Stomach (tissue), 9 donors: ENCODE results near the gene PMVK. TPM values are rescaled to one million over a fixed set of nuclear protein-coding genes. Genes with fewer than 3 reads are reported as not detected.

Experiments used
- DNase-seq, 2 donors: peaks; one replicate each; pipeline versions ENCODE4 v3.0.0 to v3.0.0-alpha.2; 2013 to 2019
- H3K27ac ChIP-seq, 5 donors: fragments of 200-600 bp in 4 of 5; sonication (generic) in 4 of 5; one replicate each; pipeline ENCODE4 v1.5.1; 2013 to 2019; ENCODE audit warnings: mild to moderate bottlenecking in 1 of 5, moderate library complexity in 1 of 5
- H3K27me3 ChIP-seq, 3 donors: fragments of 200-600 bp; sonication (generic); one replicate each; pipeline ENCODE4 v1.5.1; 2017 to 2019; ENCODE audit warnings: mixed run types in 1 of 3
- H3K36me3 ChIP-seq, 4 donors: fragments of 200-600 bp; sonication (generic); 1 replicate in 3 of 4; 2 replicates in 1 of 4; pipeline ENCODE4 v1.5.1; 2016 to 2019
- H3K4me1 ChIP-seq, 4 donors: fragments of 200-600 bp; sonication (generic); one replicate each; pipeline ENCODE4 v1.5.1; 2016 to 2019
- H3K4me3 ChIP-seq, 4 donors: fragments of 200-600 bp; sonication (generic) in 3 of 4; one replicate each; pipeline ENCODE4 v1.5.1; 2016 to 2019; ENCODE audit warnings: mild to moderate bottlenecking in 1 of 4
- H3K9me3 ChIP-seq, 4 donors: fragments of 200-600 bp; sonication (generic); one replicate each; pipeline ENCODE4 v1.5.1; 2016 to 2019
- CTCF ChIP-seq, 7 experiments: fragments of 450-650 bp in 4 of 7; fragments of 200-600 bp in 3 of 7; sonication (generic) in 3 of 7; IDR thresholded peaks; one replicate each; pipeline ENCODE4 v1.5.1; 2016 to 2019; ENCODE audit warnings: antibody characterized with exemption in 7 of 7, control low read depth in 2 of 7, mild to moderate bottlenecking in 1 of 7
- EP300 ChIP-seq: sonication (generic); formaldehyde crosslinking; IDR thresholded peaks from one replicate; pipeline ENCODE4 v1.6.1; 2017; ENCODE audit warnings: antibody characterized with exemption
- POLR2A ChIP-seq, 4 donors: fragments of 450-650 bp; IDR thresholded peaks; one replicate each; pipeline ENCODE4 v1.6.1; 2016; ENCODE audit warnings: antibody characterized with exemption in 4 of 4, control low read depth in 2 of 4, mild to moderate bottlenecking in 1 of 4, moderate library complexity in 1 of 4
- POLR2AphosphoS5 ChIP-seq, 3 donors: sonication (generic); formaldehyde crosslinking; IDR thresholded peaks; one replicate each; pipeline ENCODE4 v1.6.1; 2016; ENCODE audit warnings: antibody characterized with exemption in 3 of 3
- whole genome bisulfite sequencing, 5 donors: extraction: QIAGEN DNeasy Blood & Tissue Kit in 3 of 5; methylation state at CpG; one replicate each; pipeline versions ENCODE4 v1.1.5 to v1.1.7; 2013 to 2018; 5-methylcytosine and 5-hydroxymethylcytosine counted together
- intact Hi-C: fragments of 100-400 bp; cut with DNase I; formaldehyde crosslinking; loops from one replicate; pipeline ENCODE4 v1.15.1; 2023; ENCODE audit warnings: low total_unique reads
- polyA plus RNA-seq, 3 donors: library from polyadenylated mRNA; stranded (reverse); fragments of 200-250 nt; gene quantifications; one replicate each; pipeline ENCODE4 v1.2.3, GENCODE V29; 2013
- total RNA-seq, 5 donors: library from RNA; depleted of rRNA; stranded (reverse); fragments of >200 nt; gene quantifications; one replicate each; pipeline versions ENCODE4 v1.1.0 to v1.2.3, GENCODE V29; 2014 to 2016
- donor health status: healthy with polysubstance abuse.
- donor health status: Bipolar disorder and iron deficiency.
- donor health status: healthy.

The PMVK gene
- total and polyA plus RNA-seq, 8 donors: 10.1 to 57.1 (median 41.1) TPM

GRCh38 chr1:154902938-154903566 is 33.5 kb downstream of the PMVK start:
- TF ChIP-seq POLR2A (IDR thresholded peaks at IDR 0.05) (no peak), POLR2AphosphoS5 (IDR thresholded peaks at IDR 0.05) (no peak), CTCF (IDR thresholded peaks at IDR 0.05) (no peak), EP300 (no peak)
- 41 to 78% (median 48%) methylated on average over 3 of the region's 3 CpGs for WGBS, 5 donors
- Histone ChIP-seq H3K4me1 (no peaks in the 10 kb centered on the region), H3K27me3 (no peaks in the 10 kb centered on the region), H3K36me3 (no peaks in the 10 kb centered on the region), H3K27ac (no peak overlapping the region), H3K9me3 (no peaks in the 10 kb centered on the region), H3K4me3 (no peak overlapping the region)
- intact Hi-C loops: no loop called here
- no peak for DNase-seq

- H3K36me3 ChIP-seq: no peaks in the 10 kb centered on the region
- no peak overlapping the region for H3K27ac ChIP-seq
- peak in 1 of 2 donors; percentile 37 for DNase-seq
- H3K4me1 ChIP-seq: no peaks in the 10 kb centered on the region
- no peaks in the 10 kb centered on the region for H3K27me3 ChIP-seq
- intact Hi-C loops: no loop called here
- 50 to 84% (median 76%) methylated on average over 1 of the region's 1 CpG for WGBS, 5 donors
- H3K9me3 ChIP-seq: no peaks in the 10 kb centered on the region
- TF ChIP-seq POLR2AphosphoS5 (IDR thresholded peaks at IDR 0.05) (no peak), CTCF (IDR thresholded peaks at IDR 0.05) (no peak), POLR2A (IDR thresholded peaks at IDR 0.05) (no peak)
- no peak overlapping the region for H3K4me3 ChIP-seq
Observed at GRCh38 chr1:154901591-154901990, 34.9 kb downstream of the PMVK start.

- TF ChIP-seq POLR2A (IDR thresholded peaks at IDR 0.05) (no peak), CTCF (IDR thresholded peaks at IDR 0.05) (no peak), POLR2AphosphoS5 (IDR thresholded peaks at IDR 0.05) (no peak), EP300 (no peak)
- no peak overlapping the region for H3K27ac ChIP-seq
- DNase-seq: no peak
- no peaks in the 10 kb centered on the region for H3K4me1 ChIP-seq
- H3K27me3 ChIP-seq: no peaks in the 10 kb centered on the region
- H3K9me3 ChIP-seq: no peaks in the 10 kb centered on the region
- no peak overlapping the region for H3K4me3 ChIP-seq
- no peaks in the 10 kb centered on the region for H3K36me3 ChIP-seq
- WGBS, 5 donors: 91 to 95% (median 92%) methylated on average over 6 of the region's 6 CpGs
- intact Hi-C loops: no loop called here
Observed at GRCh38 chr1:154899041-154899440, 37.5 kb downstream of the PMVK start.

GRCh38 chr1:154896771-154897286 is 39.7 kb downstream of the PMVK start:
- no peaks in the 10 kb centered on the region for H3K9me3 ChIP-seq
- H3K27ac ChIP-seq: no peak overlapping the region
- no peaks in the 10 kb centered on the region for H3K27me3 ChIP-seq
- DNase-seq: no peak
- intact Hi-C loops: no loop called here
- no peaks in the 10 kb centered on the region for H3K4me1 ChIP-seq
- H3K4me3 ChIP-seq: no peak overlapping the region
- TF ChIP-seq CTCF (IDR thresholded peaks at IDR 0.05): no peak
- TF ChIP-seq POLR2AphosphoS5 (IDR thresholded peaks at IDR 0.05): no peak
- TF ChIP-seq POLR2A (IDR thresholded peaks at IDR 0.05): no peak
- no peak for TF ChIP-seq EP300
- no peaks in the 10 kb centered on the region for H3K36me3 ChIP-seq
- 75 to 82% (median 77%) methylated on average over 10 of the region's 10 CpGs for WGBS, 5 donors
